Calu3 (cell line): ENCODE measurements around the gene USP15. TPM values are rescaled to one million over a fixed set of nuclear protein-coding genes. Genes with fewer than 3 reads are reported as not detected.

Experiments used
- Bru-seq: library from RNA; stranded (reverse); fragments of 400-500 nt; gene quantifications from one replicate; lab custom pipeline; 2021; lab: Mats Ljungman, UMichigan
- BruChase-seq, 2 experiments: library from RNA; stranded (reverse); fragments of 400-500 nt; gene quantifications; one replicate each; lab custom pipeline; 2021; lab: Mats Ljungman, UMichigan
- BruUV-seq: library from RNA; stranded (reverse); fragments of 400-500 nt; replicated peaks from 2 replicates; lab custom pipeline; 2021; lab: Mats Ljungman, UMichigan
- CTCF ChIA-PET: fragments of 300-600 bp; sonication (Branson Sonifier 250); formaldehyde crosslinking; loops from one replicate; lab custom pipeline; 2022; ENCODE audit warnings: antibody characterized with exemption; lab: Charles Lee
- DNase-seq: peaks from one replicate; pipeline ENCODE4 v3.0.0; 2022
- H3K27ac Mint-ChIP-seq: one replicate; pipeline ENCODE4 v1.8.0; 2022; ENCODE audit warnings: mixed read lengths; ENCODE audit not compliant: unreplicated experiment
- H3K27me3 Mint-ChIP-seq: one replicate; pipeline ENCODE4 v1.8.0; 2022; ENCODE audit warnings: mixed read lengths; ENCODE audit not compliant: unreplicated experiment
- H3K36me3 Mint-ChIP-seq: one replicate; pipeline ENCODE4 v1.8.0; 2022; ENCODE audit warnings: mild to moderate bottlenecking, moderate library complexity, mixed read lengths; ENCODE audit not compliant: insufficient read depth, unreplicated experiment
- H3K4me1 Mint-ChIP-seq: one replicate; pipeline ENCODE4 v1.8.0; 2022; ENCODE audit warnings: mild to moderate bottlenecking, low read depth, mixed read lengths; ENCODE audit not compliant: unreplicated experiment
- H3K4me3 Mint-ChIP-seq: one replicate; pipeline ENCODE4 v1.8.0; 2022; ENCODE audit warnings: mild to moderate bottlenecking, low read depth, moderate library complexity, mixed read lengths; ENCODE audit not compliant: unreplicated experiment
- H3K9me3 Mint-ChIP-seq: one replicate; pipeline ENCODE4 v1.8.0; 2022; ENCODE audit warnings: low read depth, mixed read lengths; ENCODE audit not compliant: unreplicated experiment
- CTCF ChIP-seq: fragments of 200-600 bp; IDR thresholded peaks from one replicate; pipeline ENCODE4 v1.8.0; 2022; ENCODE audit warnings: antibody characterized with exemption; ENCODE audit not compliant: unreplicated experiment
- intact Hi-C: fragments of 100-400 bp; cut with micrococcal nuclease; formaldehyde crosslinking; loops from one replicate; pipeline ENCODE4 v1.10.0; 2022; ENCODE audit not compliant: unreplicated experiment
- long read RNA-seq: library from polyadenylated mRNA; stranded (forward); transcript quantifications from one replicate; pipeline ENCODE4 v2.0.0, GENCODE V29; 2022
- total RNA-seq: library from RNA; stranded (reverse); gene quantifications from 2 replicates; pipeline ENCODE4 v1.2.3, GENCODE V29; 2022

USP15 gene
- 66.1 and 82.4 TPM in 2 replicates for total RNA-seq
- Bru-seq, nascent RNA: percentile 93 among the genes with signal in this experiment
- percentile 70 among the genes with signal in this experiment for BruChase-seq, experiment 1, labeled RNA remaining after a 6-hour chase
- percentile 75 among the genes with signal in this experiment for BruChase-seq, experiment 2, labeled RNA remaining after a 2-hour chase
- long read RNA-seq, full-length matches to known transcripts: 39 of 52 reads
- long read RNA-seq, partial matches to known transcripts: 3 of 52 reads
- long read RNA-seq, other reads (novel, unspliced or antisense): 10 of 52 reads

GRCh38 chr12:62259993-62260732, at the start of gene USP15:
Gene USP15 (plus strand): TSS chr12:62260404. CDS start chr12:62260415, 11 bp downstream.
- CTCF ChIA-PET: interaction anchor here (0.5 to 0.9 kb wide), 6 partner anchors 12 to 673 kb away, joined by 3 read pairs; no protein-coding TSS in a partner anchor
- TF ChIP-seq CTCF: peak; percentile 76

GRCh38 chr12:62210422-62210821, 49.8 kb upstream of the USP15 start:
- peak; percentile 51 for DNase-seq
- Mint-ChIP-seq H3K27me3 (no peaks in the 10 kb centered on the region), H3K4me1 (peaks cover 8% of the 10 kb centered on the region), H3K36me3 (peaks cover 4% of the 10 kb centered on the region), H3K27ac (no peak overlapping the region), H3K9me3 (peaks cover 2% of the 10 kb centered on the region), H3K4me3 (no peak overlapping the region)
- peak; percentile 62 for TF ChIP-seq CTCF
- CTCF ChIA-PET: interaction anchor here (0.6 to 0.7 kb wide), 2 partner anchors 11 to 225 kb away, joined by 3 read pairs; no protein-coding TSS in a partner anchor
- intact Hi-C loops: no loop called here
- BruUV-seq: no TSS peak

More at GRCh38 chr12:62259993-62260732, at the start of gene USP15:
- intact Hi-C loops: loop anchor here (10.0 kb wide), 2 partner anchors 555 to 805 kb away; no protein-coding TSS in a partner anchor
- Mint-ChIP-seq H3K27me3 (no peaks in the 10 kb centered on the region), H3K27ac (peak within 1 kb of the TSS; percentile 98), H3K4me1 (peaks cover 18% of the 10 kb centered on the region), H3K4me3 (peak within 1 kb of the TSS; percentile 90), H3K9me3 (no peaks in the 10 kb centered on the region), H3K36me3 (peaks cover 32% of the 10 kb centered on the region)
- no TSS peak for BruUV-seq
- peak; percentile 99 for DNase-seq

GRCh38 chr12:62211510-62211909, 48.7 kb upstream of the USP15 start:
- Mint-ChIP-seq H3K4me1 (peaks cover 8% of the 10 kb centered on the region), H3K36me3 (peaks cover 6% of the 10 kb centered on the region), H3K4me3 (no peak overlapping the region), H3K27me3 (no peaks in the 10 kb centered on the region), H3K9me3 (no peaks in the 10 kb centered on the region), H3K27ac (no peak overlapping the region)
- DNase-seq: no peak
- TF ChIP-seq CTCF: no peak
- CTCF ChIA-PET: interaction anchor here (0.7 kb wide), 1 partner anchor 88 kb away, joined by 3 read pairs; no protein-coding TSS in a partner anchor
- no TSS peak for BruUV-seq
- intact Hi-C loops: no loop called here

GRCh38 chr12:62214846-62215245, 45.4 kb upstream of the USP15 start:
- intact Hi-C loops: no loop called here
- Mint-ChIP-seq H3K27me3 (no peaks in the 10 kb centered on the region), H3K9me3 (no peaks in the 10 kb centered on the region), H3K27ac (no peak overlapping the region), H3K4me3 (no peak overlapping the region), H3K4me1 (peaks cover 8% of the 10 kb centered on the region), H3K36me3 (peaks cover 6% of the 10 kb centered on the region)
- no peak for TF ChIP-seq CTCF
- no TSS peak for BruUV-seq
- CTCF ChIA-PET: no interaction called here
- DNase-seq: no peak
